H9 (cell line): ENCODE data around the gene F13B. TPM values are rescaled to one million over a fixed set of nuclear protein-coding genes. Genes with fewer than 3 reads are reported as not detected.

Experiments
- DNase-seq: peaks from one replicate; pipeline ENCODE4 v3.0.0-alpha.2; 2017
- H2AFZ ChIP-seq: one replicate; pipeline ENCODE4 v1.6.1; 2013; ENCODE audit warnings: mild to moderate bottlenecking, low read length, control low read depth, moderate library complexity
- H2AK5ac ChIP-seq: 2 replicates; pipeline ENCODE4 v1.6.1; 2013; ENCODE audit warnings: low read length, control low read depth, mixed read lengths; ENCODE audit not compliant: insufficient read length
- H2BK120ac ChIP-seq: one replicate; pipeline ENCODE4 v1.6.1; 2013; ENCODE audit warnings: low read depth, mild to moderate bottlenecking, low read length, control low read depth, inconsistent platforms; ENCODE audit not compliant: poor library complexity, severe bottlenecking
- H2BK12ac ChIP-seq: 2 replicates; pipeline ENCODE4 v1.6.1; 2013; ENCODE audit warnings: low read length, control low read depth, mixed read lengths, low read depth; ENCODE audit not compliant: insufficient read length
- H2BK15ac ChIP-seq: 2 replicates; pipeline ENCODE4 v1.6.1; 2013; ENCODE audit warnings: low read depth, low read length, control low read depth
- H2BK20ac ChIP-seq: one replicate; pipeline ENCODE4 v1.6.1; 2013; ENCODE audit warnings: low read depth, mild to moderate bottlenecking, low read length, control low read depth, inconsistent platforms; ENCODE audit not compliant: poor library complexity, severe bottlenecking
- H2BK5ac ChIP-seq: 2 replicates; pipeline ENCODE4 v1.6.1; 2013; ENCODE audit warnings: low read length, control low read depth, mixed read lengths; ENCODE audit not compliant: insufficient read length
- H3K14ac ChIP-seq: 2 replicates; pipeline ENCODE4 v1.6.1; 2013; ENCODE audit warnings: low read length, control low read depth; ENCODE audit not compliant: insufficient read depth
- H3K18ac ChIP-seq: 2 replicates; pipeline ENCODE4 v1.6.1; 2013; ENCODE audit warnings: low read depth, mild to moderate bottlenecking, mixed read lengths, low read length, control low read depth; ENCODE audit not compliant: insufficient read length
- H3K23ac ChIP-seq: 2 replicates; pipeline ENCODE4 v1.6.1; 2013; ENCODE audit warnings: low read length, control low read depth, mixed read lengths, low read depth; ENCODE audit not compliant: insufficient read length
- H3K23me2 ChIP-seq: 2 replicates; pipeline ENCODE4 v1.6.1; 2013; ENCODE audit warnings: low read depth, mild to moderate bottlenecking, mixed read lengths, low read length, control low read depth; ENCODE audit not compliant: insufficient read length, poor library complexity, severe bottlenecking
- H3K27ac ChIP-seq: 2 replicates; pipeline ENCODE4 v1.5.1; 2013; ENCODE audit warnings: low read length, control low read depth, mixed read lengths, low read depth; ENCODE audit not compliant: insufficient read length
- H3K27me3 ChIP-seq: 2 replicates; pipeline ENCODE4 v1.6.1; 2013; ENCODE audit warnings: low read length, control low read depth, inconsistent platforms; ENCODE audit not compliant: insufficient read depth
- H3K4ac ChIP-seq: 2 replicates; pipeline ENCODE4 v1.6.1; 2013; ENCODE audit warnings: low read depth, mild to moderate bottlenecking, control low read depth, inconsistent platforms, low read length, moderate library complexity
- H3K4me1 ChIP-seq: 2 replicates; pipeline ENCODE4 v1.6.1; 2013; ENCODE audit warnings: low read length, control low read depth, inconsistent platforms; ENCODE audit not compliant: insufficient read depth
- H3K4me2 ChIP-seq: 2 replicates; pipeline ENCODE4 v1.6.1; 2013; ENCODE audit warnings: low read length, control low read depth, mixed read lengths; ENCODE audit not compliant: insufficient read length, insufficient read depth
- H3K56ac ChIP-seq: 2 replicates; pipeline ENCODE4 v1.6.1; 2013; ENCODE audit warnings: low read depth, mild to moderate bottlenecking, mixed read lengths, low read length, control low read depth; ENCODE audit not compliant: insufficient read length
- H3K79me1 ChIP-seq: 2 replicates; pipeline ENCODE4 v1.6.1; 2013; ENCODE audit warnings: low read depth, mild to moderate bottlenecking, moderate library complexity, low read length, control low read depth, inconsistent platforms; ENCODE audit not compliant: insufficient read depth, poor library complexity, severe bottlenecking
- H3K79me2 ChIP-seq: 2 replicates; pipeline ENCODE4 v1.6.1; 2013; ENCODE audit warnings: low read length, control low read depth, inconsistent platforms; ENCODE audit not compliant: insufficient read depth
- H3K9ac ChIP-seq: 2 replicates; pipeline ENCODE4 v1.6.1; 2013; ENCODE audit warnings: low read length, control low read depth, mixed read lengths; ENCODE audit not compliant: insufficient read length; ENCODE audit errors: extremely low read depth
- H3K9me3 ChIP-seq: one replicate; pipeline ENCODE4 v1.6.1; 2013; ENCODE audit warnings: low read depth, low read length, inconsistent platforms; ENCODE audit not compliant: control insufficient read depth
- H3T11ph ChIP-seq: one replicate; pipeline ENCODE4 v1.6.1; 2013; ENCODE audit warnings: mild to moderate bottlenecking, low read length, control low read depth, inconsistent platforms
- H4K20me1 ChIP-seq: one replicate; pipeline ENCODE4 v1.6.1; 2013; ENCODE audit not compliant: control insufficient read depth, insufficient read length, insufficient read depth
- H4K5ac ChIP-seq: 2 replicates; pipeline ENCODE4 v1.6.1; 2013; ENCODE audit warnings: low read depth, mild to moderate bottlenecking, mixed read lengths, low read length, control low read depth; ENCODE audit not compliant: insufficient read length
- H4K8ac ChIP-seq: replicated peaks from 2 replicates; pipeline ENCODE4 v1.6.1; 2013; ENCODE audit warnings: low read length, control low read depth, mixed read lengths, low read depth; ENCODE audit not compliant: insufficient read length
- H4K91ac ChIP-seq: 2 replicates; pipeline ENCODE4 v1.6.1; 2013; ENCODE audit warnings: low read depth, mild to moderate bottlenecking, moderate library complexity, mixed read lengths, low read length, control low read depth; ENCODE audit not compliant: insufficient read length
- H3K27ac Mint-ChIP-seq, 3 experiments: 2 replicates in 2 of 3; 3 replicates in 1 of 3; pipeline ENCODE4 v1.8.0; 2020 to 2021; ENCODE audit warnings: mixed read lengths in 3 of 3, mild to moderate bottlenecking in 1 of 3, moderate library complexity in 1 of 3
- H3K27me3 Mint-ChIP-seq: 2 replicates; pipeline ENCODE4 v1.8.0; 2021; ENCODE audit warnings: low read depth, mild to moderate bottlenecking, moderate library complexity, mixed read lengths
- H3K36me3 Mint-ChIP-seq, 3 experiments: 2 replicates in 2 of 3; 3 replicates in 1 of 3; pipeline ENCODE4 v1.8.0; 2020 to 2021; ENCODE audit warnings: low read depth in 3 of 3, mixed read lengths in 3 of 3; ENCODE audit not compliant: insufficient read depth in 1 of 3
- H3K4me1 Mint-ChIP-seq, 2 experiments: 2 replicates each; pipeline ENCODE4 v1.8.0; 2020; ENCODE audit warnings: mixed read lengths in 2 of 2
- H3K4me3 Mint-ChIP-seq, 2 experiments: 2 replicates in 1 of 2; 3 replicates in 1 of 2; pipeline ENCODE4 v1.8.0; 2020 to 2021; ENCODE audit warnings: mild to moderate bottlenecking in 2 of 2, mixed read lengths in 2 of 2, moderate library complexity in 1 of 2
- H3K9me3 Mint-ChIP-seq, 2 experiments: 2 replicates in 1 of 2; 3 replicates in 1 of 2; pipeline ENCODE4 v1.8.0; 2020; ENCODE audit warnings: mild to moderate bottlenecking in 2 of 2, mixed read lengths in 2 of 2, moderate library complexity in 1 of 2
- WGBS: extraction: QIAGEN DNeasy Blood & Tissue Kit; methylation state at CpG from one replicate; pipeline ENCODE4 v1.1.7; 2013; ENCODE audit warnings: missing lambda C conversion rate, low lambda C conversion rate, mixed read lengths; ENCODE audit not compliant: insufficient read length; ENCODE audit errors: extremely low coverage; 5-methylcytosine and 5-hydroxymethylcytosine counted together
- total RNA-seq: library from RNA; stranded (reverse); gene quantifications from 2 replicates; pipeline ENCODE4 v1.2.1, GENCODE V29; 2021
- TF ChIP-seq, protein P1 (sequence below): fragments of 200-600 bp; sonication (generic); conservative IDR thresholded peaks from 3 replicates; pipeline ENCODE4 v1.8.0; 2021; ENCODE audit warnings: antibody characterized with exemption, mild to moderate bottlenecking

Gene F13B
- total RNA-seq, 1 experiment from 2014 or later, result not detected

DNA sequence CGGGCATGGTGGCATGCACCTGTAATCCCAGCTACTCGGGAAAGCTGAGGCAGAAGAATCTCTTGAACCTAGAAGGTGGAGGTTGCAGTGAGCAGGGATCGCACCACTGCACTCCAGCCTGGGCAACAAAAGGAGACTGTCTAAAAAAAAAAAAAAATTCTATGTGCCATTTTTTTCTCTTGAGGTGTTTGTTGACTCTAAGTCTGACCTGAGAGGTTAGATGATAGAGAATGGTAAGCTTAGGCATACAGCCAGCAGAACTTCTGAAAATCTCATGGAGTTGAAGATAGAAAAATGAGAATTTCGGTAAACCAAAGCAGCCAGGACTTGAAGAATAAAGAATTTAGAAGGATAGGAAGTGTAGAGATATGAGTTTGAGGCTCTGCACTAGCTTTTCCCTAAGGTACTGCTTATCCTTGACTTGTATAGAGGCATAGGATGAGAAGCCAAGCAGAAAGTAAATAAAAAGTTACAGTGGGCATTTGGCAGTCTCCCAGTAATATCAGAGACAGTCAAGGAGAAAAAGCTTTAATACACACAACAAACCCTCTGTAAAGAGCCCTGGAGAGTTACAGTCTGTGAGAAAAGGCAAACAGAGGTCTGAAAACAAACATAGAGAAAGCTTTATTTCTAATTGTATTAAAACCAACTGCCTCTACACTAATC is 24.3 kb downstream of the F13B start:
- no CpG with 5 or more reads among the region's 4 CpGs for WGBS
- H2AFZ ChIP-seq, result no peak overlapping the region

More for the DNA sequence above, 24.3 kb downstream of the F13B start:
- peaks cover 2% of the 10 kb centered on the region for H3K27me3 Mint-ChIP-seq
- TF ChIP-seq, protein P1, sequence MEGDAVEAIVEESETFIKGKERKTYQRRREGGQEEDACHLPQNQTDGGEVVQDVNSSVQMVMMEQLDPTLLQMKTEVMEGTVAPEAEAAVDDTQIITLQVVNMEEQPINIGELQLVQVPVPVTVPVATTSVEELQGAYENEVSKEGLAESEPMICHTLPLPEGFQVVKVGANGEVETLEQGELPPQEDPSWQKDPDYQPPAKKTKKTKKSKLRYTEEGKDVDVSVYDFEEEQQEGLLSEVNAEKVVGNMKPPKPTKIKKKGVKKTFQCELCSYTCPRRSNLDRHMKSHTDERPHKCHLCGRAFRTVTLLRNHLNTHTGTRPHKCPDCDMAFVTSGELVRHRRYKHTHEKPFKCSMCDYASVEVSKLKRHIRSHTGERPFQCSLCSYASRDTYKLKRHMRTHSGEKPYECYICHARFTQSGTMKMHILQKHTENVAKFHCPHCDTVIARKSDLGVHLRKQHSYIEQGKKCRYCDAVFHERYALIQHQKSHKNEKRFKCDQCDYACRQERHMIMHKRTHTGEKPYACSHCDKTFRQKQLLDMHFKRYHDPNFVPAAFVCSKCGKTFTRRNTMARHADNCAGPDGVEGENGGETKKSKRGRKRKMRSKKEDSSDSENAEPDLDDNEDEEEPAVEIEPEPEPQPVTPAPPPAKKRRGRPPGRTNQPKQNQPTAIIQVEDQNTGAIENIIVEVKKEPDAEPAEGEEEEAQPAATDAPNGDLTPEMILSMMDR, result no peak
- no peaks in the 10 kb centered on the region for H3K4me1 Mint-ChIP-seq
- no peak overlapping the region for H3K56ac ChIP-seq
- no peak overlapping the region for H3K27ac ChIP-seq
- H3K4me3 Mint-ChIP-seq, result no peak overlapping the region
- H2BK12ac ChIP-seq, result no peak overlapping the region
- H3K79me1 ChIP-seq, result no peaks in the 10 kb centered on the region
- H2BK20ac ChIP-seq, result no peak overlapping the region
- no peak overlapping the region for H3K4me2 ChIP-seq
- H3K9me3 ChIP-seq, result no peaks in the 10 kb centered on the region
- H2BK120ac ChIP-seq, result no peak overlapping the region
- H3K23ac ChIP-seq, result no peak overlapping the region
- H4K20me1 ChIP-seq, result no peaks in the 10 kb centered on the region
- no peak overlapping the region for H4K91ac ChIP-seq
- H3T11ph ChIP-seq, result no peak overlapping the region
- no peak overlapping the region for H2BK15ac ChIP-seq
- peaks cover 0 to 3% of the 10 kb centered on the region in 2 experiments; a peak in 2 of 5 replicates for H3K9me3 Mint-ChIP-seq
- H4K5ac ChIP-seq, result no peak overlapping the region
- no peak overlapping the region for H2AK5ac ChIP-seq
- H3K4me1 ChIP-seq, result no peaks in the 10 kb centered on the region
- no peaks in the 10 kb centered on the region for H3K79me2 ChIP-seq
- H3K4ac ChIP-seq, result no peak overlapping the region
- H2BK5ac ChIP-seq, result no peak overlapping the region
- no peaks in the 10 kb centered on the region for H3K27me3 ChIP-seq
- no peak overlapping the region for H3K14ac ChIP-seq
- H3K9ac ChIP-seq, result no peak overlapping the region
- no peak overlapping the region for H3K27ac Mint-ChIP-seq
- no peaks in the 10 kb centered on the region for H3K23me2 ChIP-seq
- no peaks in the 10 kb centered on the region for H3K36me3 Mint-ChIP-seq
- no peak overlapping the region for H3K18ac ChIP-seq
- H4K8ac ChIP-seq, result no peak overlapping the region
- no peak for DNase-seq
